ENCODE results near the gene STK4.

GRCh38 chr20:44988631-44989171 lies 22.4 kb downstream of the STK4 start:
- no peak for TF ChIP-seq POLR2A (IDR thresholded peaks at IDR 0.05; ENCODE audit: low read depth, low read length)
- TF ChIP-seq POLR2AphosphoS5 (IDR thresholded peaks at IDR 0.05; ENCODE audit: low read depth, low read length) = no peak
- no peak for TF ChIP-seq TAF1 (IDR thresholded peaks at IDR 0.05; ENCODE audit: borderline replicate concordance, low read depth, low read length)
